Measurements from ENCODE around the gene NECAP2.

The NECAP2 gene

GRCh38 chr1:16458831-16459230 is 18.3 kb downstream of the NECAP2 start:
- no peak overlapping the region for H3K27ac ChIP-seq (ENCODE audit: low read depth, low read length)
- H3K4me3 ChIP-seq (ENCODE audit: insufficient read depth, low read length, poor library complexity, severe bottlenecking), result no peak overlapping the region
- H3K4me2 ChIP-seq (ENCODE audit: low read depth, low read length, poor library complexity, severe bottlenecking), result no peak overlapping the region
- H3F3A ChIP-seq (ENCODE audit: insufficient read depth), result no peaks in the 10 kb centered on the region
- no peaks in the 10 kb centered on the region for H4K20me1 ChIP-seq (ENCODE audit: low read depth, low read length)
- TF ChIP-seq CTCF (IDR thresholded peaks at IDR 0.05; ENCODE audit: insufficient read depth, low read length, poor library complexity, severe bottlenecking) (no peak), EZH2phosphoT487 (conservative IDR thresholded peaks at IDR 0.05; ENCODE audit: low read length) (no peak)
- H3K9me2 ChIP-seq (replicated peaks; ENCODE audit: insufficient read depth, low read length), result no peaks in the 10 kb centered on the region
- no peaks in the 10 kb centered on the region for H3K9me3 ChIP-seq (ENCODE audit: insufficient read depth, low read length)
- 0 out of 2 replicates have a peak, but pooled peaks cover 2% of the 10 kb centered on the region for H3K36me3 ChIP-seq (ENCODE audit: low read length)
- no peaks in the 10 kb centered on the region for H3K27me3 ChIP-seq (ENCODE audit: low read length)
- no peaks in the 10 kb centered on the region for H3K79me2 ChIP-seq (ENCODE audit: insufficient read depth, low read length)
- H3K9ac ChIP-seq (ENCODE audit: low read length), result no peak overlapping the region
- H2AFZ ChIP-seq (ENCODE audit: low read depth, low read length, severe bottlenecking), result no peak overlapping the region

GRCh38 chr1:16459352-16459925 is 18.9 kb downstream of the NECAP2 start:
- H3K79me2 ChIP-seq (ENCODE audit: insufficient read depth, low read length), result no peaks in the 10 kb centered on the region

GRCh38 chr1:16461681-16462080 is 21.2 kb downstream of the NECAP2 start:
- Histone ChIP-seq H3K9ac (ENCODE audit: low read length) (no peak overlapping the region), H3K27me3 (ENCODE audit: low read length) (no peaks in the 10 kb centered on the region)

More at GRCh38 chr1:16459352-16459925, 18.9 kb downstream of the NECAP2 start:
- Histone ChIP-seq H3K27ac (ENCODE audit: low read depth, low read length) (no peak overlapping the region), H3K9me2 (replicated peaks; ENCODE audit: insufficient read depth, low read length) (no peaks in the 10 kb centered on the region), H3K4me2 (ENCODE audit: low read depth, low read length, poor library complexity, severe bottlenecking) (no peak overlapping the region), H3K36me3 (ENCODE audit: low read length) (0 out of 2 replicates have a peak, but pooled peaks cover 2% of the 10 kb centered on the region), H2AFZ (ENCODE audit: low read depth, low read length, severe bottlenecking) (no peak overlapping the region), H4K20me1 (ENCODE audit: low read depth, low read length) (no peaks in the 10 kb centered on the region), H3K4me3 (ENCODE audit: insufficient read depth, low read length, poor library complexity, severe bottlenecking) (no peak overlapping the region), H3K9me3 (ENCODE audit: insufficient read depth, low read length) (no peaks in the 10 kb centered on the region), H3K27me3 (ENCODE audit: low read length) (no peaks in the 10 kb centered on the region), H3K9ac (ENCODE audit: low read length) (no peak overlapping the region), H3F3A (ENCODE audit: insufficient read depth) (no peaks in the 10 kb centered on the region)
- TF ChIP-seq EZH2phosphoT487 (conservative IDR thresholded peaks at IDR 0.05; ENCODE audit: low read length), result no peak
- no peak for TF ChIP-seq CTCF (IDR thresholded peaks at IDR 0.05; ENCODE audit: insufficient read depth, low read length, poor library complexity, severe bottlenecking)

More at GRCh38 chr1:16461681-16462080, 21.2 kb downstream of the NECAP2 start:
- Histone ChIP-seq H3F3A (ENCODE audit: insufficient read depth) (no peaks in the 10 kb centered on the region), H3K4me3 (ENCODE audit: insufficient read depth, low read length, poor library complexity, severe bottlenecking) (no peak overlapping the region), H3K9me3 (ENCODE audit: insufficient read depth, low read length) (no peaks in the 10 kb centered on the region), H2AFZ (ENCODE audit: low read depth, low read length, severe bottlenecking) (no peak overlapping the region), H4K20me1 (ENCODE audit: low read depth, low read length) (no peaks in the 10 kb centered on the region), H3K4me2 (ENCODE audit: low read depth, low read length, poor library complexity, severe bottlenecking) (no peak overlapping the region), H3K79me2 (ENCODE audit: insufficient read depth, low read length) (no peaks in the 10 kb centered on the region), H3K27ac (ENCODE audit: low read depth, low read length) (no peak overlapping the region), H3K9me2 (replicated peaks; ENCODE audit: insufficient read depth, low read length) (no peaks in the 10 kb centered on the region), H3K36me3 (ENCODE audit: low read length) (0 out of 2 replicates have a peak, but pooled peaks cover 2% of the 10 kb centered on the region)
- no peak for TF ChIP-seq EZH2phosphoT487 (conservative IDR thresholded peaks at IDR 0.05; ENCODE audit: low read length)
- no peak for TF ChIP-seq CTCF (IDR thresholded peaks at IDR 0.05; ENCODE audit: insufficient read depth, low read length, poor library complexity, severe bottlenecking)

Data from SU-DHL-6 (cell line).